Smooth muscle cell (in vitro differentiated cells): ENCODE data around the gene STK32B. TPM values are rescaled to one million over a fixed set of nuclear protein-coding genes. Genes with fewer than 3 reads are reported as not detected.
"Not testable (repeated sequence)": the region's sequence is repeated elsewhere in the genome, so short reads cannot be mapped to it uniquely, and the experiment has no call there.

Experiments
- DNase-seq: peaks from one replicate; lab custom pipeline; 2025; ENCODE audit not compliant: unreplicated experiment; lab: John Stamatoyannopoulos, UW
- H2AFZ ChIP-seq: fragments of 200-600 bp; sonication (generic); 2 replicates; pipeline ENCODE4 v1.6.0; 2016; ENCODE audit warnings: antibody characterized with exemption, low read depth, mild to moderate bottlenecking
- H3F3A ChIP-seq: fragments of 200-600 bp; sonication (generic); 2 replicates; pipeline ENCODE4 v1.6.0; 2017; ENCODE audit warnings: antibody characterized with exemption, low read depth
- H3K27ac ChIP-seq: fragments of 200-600 bp; sonication (generic); 2 replicates; pipeline ENCODE4 v1.5.1; 2016; ENCODE audit warnings: low read depth, mild to moderate bottlenecking
- H3K27me3 ChIP-seq: fragments of 200-600 bp; sonication (generic); 2 replicates; pipeline ENCODE4 v1.6.1; 2016; ENCODE audit warnings: low read depth, mild to moderate bottlenecking
- H3K36me3 ChIP-seq: fragments of 200-600 bp; sonication (generic); 2 replicates; pipeline ENCODE4 v1.5.1; 2016; ENCODE audit warnings: low read depth
- H3K4me1 ChIP-seq: fragments of 200-600 bp; sonication (generic); 2 replicates; pipeline ENCODE4 v1.5.1; 2016; ENCODE audit warnings: low read depth
- H3K4me2 ChIP-seq: fragments of 200-600 bp; sonication (generic); 2 replicates; pipeline ENCODE4 v1.6.0; 2016; ENCODE audit warnings: mild to moderate bottlenecking
- H3K4me3 ChIP-seq: fragments of 200-600 bp; sonication (generic); 2 replicates; pipeline ENCODE4 v1.5.1; 2016; ENCODE audit warnings: mild to moderate bottlenecking
- H3K79me2 ChIP-seq: fragments of 200-600 bp; sonication (generic); 2 replicates; pipeline ENCODE4 v1.6.0; 2016; ENCODE audit warnings: low read depth, mild to moderate bottlenecking
- H3K9ac ChIP-seq: fragments of 200-600 bp; sonication (generic); 2 replicates; pipeline ENCODE4 v1.6.0; 2016; ENCODE audit warnings: low read depth
- H3K9me3 ChIP-seq: fragments of 200-600 bp; sonication (generic); replicated peaks from 2 replicates; pipeline ENCODE4 v1.5.1; 2016; ENCODE audit warnings: low read depth
- H4K20me1 ChIP-seq: fragments of 200-600 bp; sonication (generic); 2 replicates; pipeline ENCODE4 v1.6.0; 2016; ENCODE audit warnings: low read depth
- CTCF ChIP-seq: fragments of 200-600 bp; sonication (generic); IDR thresholded peaks from 2 replicates; pipeline ENCODE4 v1.5.1; 2017; ENCODE audit warnings: borderline replicate concordance, mild to moderate bottlenecking, antibody characterized with exemption; ENCODE audit not compliant: insufficient read depth, poor library complexity, severe bottlenecking
- WGBS: methylation state at CpG from one replicate; pipeline ENCODE4 v1.1.7; 2016; ENCODE audit warnings: low lambda C conversion rate; 5-methylcytosine and 5-hydroxymethylcytosine counted together
- polyA plus RNA-seq: library from polyadenylated mRNA; unstranded; fragments of >200 nt; fragmentation: Nextera tagmentation; extraction: Ambion mirVana; gene quantifications from 2 replicates; pipeline ENCODE4 v1.2.1, GENCODE V29; 2016
- total RNA-seq: library from RNA; depleted of rRNA; stranded (reverse); fragments of >200 nt; gene quantifications from 2 replicates; pipeline ENCODE4 v1.2.3, GENCODE V29; 2014

STK32B gene
- total and polyA plus RNA-seq, 2 experiments from 2014 or later: 3.5 to 4.0 TPM

- Histone ChIP-seq H3K9me3 (no peaks in the 10 kb centered on the region), H3K79me2 (no peaks in the 10 kb centered on the region), H2AFZ (no peak overlapping the region), H3K4me1 (no peaks in the 10 kb centered on the region), H3K9ac (no peak overlapping the region), H3F3A (no peaks in the 10 kb centered on the region), H4K20me1 (no peaks in the 10 kb centered on the region), H3K4me2 (no peak overlapping the region), H3K27me3 (no peaks in the 10 kb centered on the region), H3K27ac (no peak overlapping the region), H3K4me3 (no peak overlapping the region), H3K36me3 (no peaks in the 10 kb centered on the region)
- whole genome bisulfite sequencing: 85% methylated on average over 2 of the region's 2 CpGs
- no peak for DNase-seq
- no peak for TF ChIP-seq CTCF
Measured at GRCh38 chr4:5249727-5250126, 198.4 kb downstream of the STK32B start.

GRCh38 chr4:5250536-5250935 is 199.3 kb downstream of the STK32B start:
- H3K9me3 ChIP-seq, H3K4me3 ChIP-seq, H2AFZ ChIP-seq, H3K4me2 ChIP-seq, H3K9ac ChIP-seq, H3K79me2 ChIP-seq, H3K36me3 ChIP-seq, H3F3A ChIP-seq, H3K4me1 ChIP-seq, H3K27ac ChIP-seq, DNase-seq, H3K27me3 ChIP-seq, H4K20me1 ChIP-seq: not testable (repeated sequence)
- 80% methylated on average over 5 of the region's 5 CpGs for WGBS

GRCh38 chr4:5256421-5256820 is 205.1 kb downstream of the STK32B start:
- Histone ChIP-seq H3K9me3 (no peaks in the 10 kb centered on the region), H3K79me2 (no peaks in the 10 kb centered on the region), H3F3A (no peaks in the 10 kb centered on the region), H3K4me2 (no peak overlapping the region), H4K20me1 (no peaks in the 10 kb centered on the region), H3K36me3 (no peaks in the 10 kb centered on the region), H2AFZ (no peak overlapping the region), H3K27ac (no peak overlapping the region), H3K4me1 (no peaks in the 10 kb centered on the region), H3K4me3 (no peak overlapping the region), H3K27me3 (no peaks in the 10 kb centered on the region), H3K9ac (no peak overlapping the region)
- 66% methylated on average over 4 of the region's 4 CpGs for WGBS
- TF ChIP-seq CTCF: no peak
- no peak for DNase-seq

GRCh38 chr4:5257086-5257485 is 205.8 kb downstream of the STK32B start:
- no peak for DNase-seq
- Histone ChIP-seq H3K4me1 (no peaks in the 10 kb centered on the region), H3K36me3 (no peaks in the 10 kb centered on the region), H2AFZ (no peak overlapping the region), H3K4me3 (no peak overlapping the region), H3F3A (no peaks in the 10 kb centered on the region), H3K79me2 (no peaks in the 10 kb centered on the region), H3K27me3 (no peaks in the 10 kb centered on the region), H3K9me3 (no peaks in the 10 kb centered on the region), H3K27ac (no peak overlapping the region), H3K4me2 (no peak overlapping the region), H4K20me1 (no peaks in the 10 kb centered on the region), H3K9ac (no peak overlapping the region)
- 86% methylated on average over 2 of the region's 2 CpGs for WGBS
- TF ChIP-seq CTCF: no peak
